GM12878 (cell line): Measurements from ENCODE around the gene LIPA.

Source experiments
- CREB1 ChIP-seq: IDR thresholded peaks from 2 replicates; pipeline ENCODE4 v1.6.1; 2012; ENCODE audit warnings: low read depth, mild to moderate bottlenecking, inconsistent platforms
- CTCF ChIP-seq, 3 experiments: IDR thresholded peaks in 2 of 3; conservative IDR thresholded peaks in 1 of 3; 2 replicates each; pipeline ENCODE4 v1.5.1; 2011; ENCODE audit warnings: low read depth in 3 of 3, low read length in 3 of 3, mild to moderate bottlenecking in 3 of 3, control low read depth in 2 of 3, moderate library complexity in 2 of 3, inconsistent platforms in 1 of 3, mixed read lengths in 1 of 3; ENCODE audit not compliant: control insufficient read depth in 2 of 3, insufficient read depth in 1 of 3; ENCODE audit errors: extremely low read depth in 1 of 3
- FOXK2 ChIP-seq: fragments of 450-650 bp; IDR thresholded peaks from 2 replicates; pipeline ENCODE4 v1.6.1; 2017; ENCODE audit warnings: mild to moderate bottlenecking, moderate library complexity
- MXI1 ChIP-seq: fragments of 150-350 bp; IDR thresholded peaks from 2 replicates; pipeline ENCODE4 v1.6.1; 2011; ENCODE audit warnings: low read depth, mild to moderate bottlenecking, inconsistent platforms, low read length, improper control_type of control experiment
- NFXL1 ChIP-seq: fragments of 450-650 bp; IDR thresholded peaks from 2 replicates; pipeline ENCODE4 v1.6.1; 2017; ENCODE audit warnings: antibody characterized with exemption, mild to moderate bottlenecking, borderline replicate concordance
- NRF1 ChIP-seq: conservative IDR thresholded peaks from 2 replicates; pipeline ENCODE4 v1.6.1; 2011; ENCODE audit warnings: mild to moderate bottlenecking, low read depth, low read length, improper control_type of control experiment
- POLR2A ChIP-seq: IDR thresholded peaks from 2 replicates; pipeline ENCODE4 v1.6.1; 2011; ENCODE audit warnings: low read depth, mild to moderate bottlenecking, low read length
- SIN3A ChIP-seq: IDR thresholded peaks from 2 replicates; pipeline ENCODE4 v1.6.1; 2012; ENCODE audit warnings: low read depth, low read length, improper control_type of control experiment
- SRF ChIP-seq, 2 experiments: IDR thresholded peaks; 2 replicates each; pipeline ENCODE4 v1.6.1; 2011; ENCODE audit warnings: low read depth in 2 of 2, low read length in 2 of 2, mild to moderate bottlenecking in 1 of 2, moderate library complexity in 1 of 2
- USF2 ChIP-seq: IDR thresholded peaks from 2 replicates; pipeline ENCODE4 v1.6.1; 2011; ENCODE audit warnings: low read depth, low read length, improper control_type of control experiment, borderline replicate concordance
- ZNF24 ChIP-seq: fragments of 450-650 bp; IDR thresholded peaks from 2 replicates; pipeline ENCODE4 v1.6.1; 2017; ENCODE audit warnings: antibody characterized with exemption, mild to moderate bottlenecking

GRCh38 chr10:89175816-89176215 is 75.8 kb downstream of the LIPA start:
- TF ChIP-seq CTCF (IDR thresholded peaks at IDR 0.05 in 2 of 3, conservative IDR thresholded peaks at IDR 0.05 in 1 of 3; ENCODE audit: control insufficient read depth in 2 of 3, extremely low read depth in 1 of 3, insufficient read depth in 1 of 3, low read depth in 3 of 3, low read length in 3 of 3): no peak
- no peak for TF ChIP-seq ZNF24
- TF ChIP-seq SRF (IDR thresholded peaks at IDR 0.05; ENCODE audit: low read depth in 2 of 2, low read length in 2 of 2): no peak
- no peak for TF ChIP-seq CREB1
- no peak for TF ChIP-seq USF2
- no peak for TF ChIP-seq FOXK2
- no peak for TF ChIP-seq NRF1
- no peak for TF ChIP-seq NFXL1
- TF ChIP-seq SIN3A: no peak
- no peak for TF ChIP-seq POLR2A
- no peak for TF ChIP-seq MXI1
